H1 (cell line): Measurements from ENCODE around the gene TAF3. TPM values are rescaled to one million over a fixed set of nuclear protein-coding genes. Genes with fewer than 3 reads are reported as not detected.

Experiments
- CTCF ChIA-PET: fragments of 300-600 bp; sonication (Branson Sonifier 250); formaldehyde crosslinking; loops from one replicate; lab custom pipeline; 2021; ENCODE audit not compliant: partially characterized antibody; lab: Charles Lee
- POLR2A ChIA-PET: fragments of 300-600 bp; sonication (Branson Sonifier 250); formaldehyde crosslinking; loops from one replicate; lab custom pipeline; 2021; ENCODE audit warnings: inconsistent platforms; ENCODE audit not compliant: partially characterized antibody; lab: Charles Lee
- DNase-seq, 2 experiments: peaks; one replicate each; pipeline versions ENCODE4 v3.0.0 to v3.0.0-alpha.2; 2010 to 2022; ENCODE audit warnings: low spot score in 2 of 2, low read depth in 1 of 2, mixed read lengths in 1 of 2
- FAIRE-seq: peaks from 2 replicates; lab custom pipeline; 2011; peaks lifted over from hg19 to GRCh38; lab: Jason Lieb, UNC
- H2AFZ ChIP-seq: 2 replicates; pipeline ENCODE4 v1.8.1; 2012; ENCODE audit warnings: low read length, inconsistent platforms
- H2AK5ac ChIP-seq: 2 replicates; pipeline ENCODE4 v1.6.1; 2013; ENCODE audit warnings: low read depth, low read length
- H2BK120ac ChIP-seq: replicated peaks from 2 replicates; pipeline ENCODE3; 2013; ENCODE audit warnings: low read depth, low read length, inconsistent platforms
- H2BK12ac ChIP-seq: 2 replicates; pipeline ENCODE4 v1.6.1; 2013; ENCODE audit warnings: low read depth, low read length
- H2BK15ac ChIP-seq: 2 replicates; pipeline ENCODE4 v1.6.1; 2013; ENCODE audit warnings: low read length
- H2BK20ac ChIP-seq: 2 replicates; pipeline ENCODE4 v1.6.1; 2013; ENCODE audit warnings: low read length
- H2BK5ac ChIP-seq: 2 replicates; pipeline ENCODE4 v1.6.1; 2013; ENCODE audit warnings: low read depth, low read length
- H3K14ac ChIP-seq: 2 replicates; pipeline ENCODE4 v1.6.1; 2013; ENCODE audit warnings: inconsistent platforms; ENCODE audit not compliant: insufficient read length
- H3K18ac ChIP-seq: 2 replicates; pipeline ENCODE4 v1.6.1; 2013; ENCODE audit warnings: low read length; ENCODE audit errors: extremely low read depth
- H3K23ac ChIP-seq: 2 replicates; pipeline ENCODE4 v1.6.1; 2013; ENCODE audit warnings: inconsistent platforms; ENCODE audit not compliant: insufficient read length
- H3K23me2 ChIP-seq: 2 replicates; pipeline ENCODE4 v1.6.1; 2013; ENCODE audit warnings: low read depth, low read length
- H3K27ac ChIP-seq: 2 replicates; pipeline ENCODE4 v1.6.1; 2011; ENCODE audit warnings: low read depth, low read length, inconsistent platforms
- H3K27me3 ChIP-seq, 4 experiments: replicated peaks in 1 of 4; 1 replicate in 1 of 4; 2 replicates in 3 of 4; pipeline versions ENCODE4 v1.6.1 to v1.8.1; 2011 to 2013; ENCODE audit warnings: low read length in 3 of 4, mild to moderate bottlenecking in 3 of 4, inconsistent platforms in 2 of 4, mixed read lengths in 2 of 4, moderate library complexity in 1 of 4; ENCODE audit not compliant: control insufficient read depth in 3 of 4, insufficient read depth in 3 of 4; ENCODE audit errors: extremely low read depth in 1 of 4
- H3K36me3 ChIP-seq, 4 experiments: 2 replicates each; pipeline versions ENCODE4 v1.6.1 to v1.8.1; 2011 to 2013; ENCODE audit warnings: mild to moderate bottlenecking in 4 of 4, low read length in 3 of 4, moderate library complexity in 2 of 4, control low read depth in 1 of 4, inconsistent platforms in 1 of 4; ENCODE audit not compliant: insufficient read depth in 4 of 4, control insufficient read depth in 2 of 4
- H3K4ac ChIP-seq: replicated peaks from 2 replicates; pipeline ENCODE3; 2013; ENCODE audit warnings: low read length, low read depth, mixed read lengths, inconsistent platforms; ENCODE audit not compliant: insufficient read length
- H3K4me1 ChIP-seq, 4 experiments: replicated peaks in 1 of 4; 1 replicate in 1 of 4; 2 replicates in 3 of 4; pipeline versions ENCODE4 v1.6.1 to v1.8.1; 2011 to 2013; ENCODE audit warnings: low read length in 3 of 4, inconsistent platforms in 2 of 4, mixed read lengths in 1 of 4; ENCODE audit not compliant: insufficient read depth in 4 of 4, control insufficient read depth in 3 of 4
- H3K4me2 ChIP-seq, 2 experiments: 2 replicates each; pipeline versions ENCODE4 v1.6.1 to v1.8.1; 2011 to 2013; ENCODE audit warnings: low read depth in 2 of 2, low read length in 2 of 2, control low read depth in 1 of 2, inconsistent platforms in 1 of 2, mild to moderate bottlenecking in 1 of 2; ENCODE audit not compliant: insufficient read depth in 1 of 2
- H3K4me3 ChIP-seq, 4 experiments: fragments of 200-600, 300-600 bp in 1 of 4; sonication (generic), shearing (Covaris generic), sonication (Bioruptor Twin) in 1 of 4; 2 replicates each; pipeline versions ENCODE4 v1.5.1 to v1.8.1; 2011 to 2016; ENCODE audit warnings: low read length in 4 of 4, low read depth in 3 of 4, control low read depth in 2 of 4, inconsistent platforms in 2 of 4, mild to moderate bottlenecking in 2 of 4, mixed read lengths in 1 of 4, moderate library complexity in 1 of 4; ENCODE audit not compliant: insufficient read depth in 2 of 4; ENCODE audit errors: extremely low read depth in 1 of 4
- H3K56ac ChIP-seq: replicated peaks from 2 replicates; pipeline ENCODE3; 2013; ENCODE audit warnings: low read depth, mild to moderate bottlenecking, mixed read lengths, low read length, inconsistent platforms; ENCODE audit not compliant: insufficient read length
- H3K79me1 ChIP-seq: 2 replicates; pipeline ENCODE4 v1.6.1; 2013; ENCODE audit warnings: low read depth, low read length, control low read depth
- H3K79me2 ChIP-seq, 2 experiments: 2 replicates each; pipeline versions ENCODE4 v1.6.1 to v1.8.1; 2012 to 2013; ENCODE audit warnings: low read length in 2 of 2, mild to moderate bottlenecking in 2 of 2, inconsistent platforms in 1 of 2; ENCODE audit not compliant: insufficient read depth in 2 of 2, control insufficient read depth in 1 of 2
- H3K9ac ChIP-seq, 4 experiments: replicated peaks in 1 of 4; 1 replicate in 1 of 4; 2 replicates in 3 of 4; pipeline versions ENCODE4 v1.6.1 to v1.8.1; 2011 to 2013; ENCODE audit warnings: low read depth in 3 of 4, low read length in 3 of 4, control low read depth in 2 of 4, mild to moderate bottlenecking in 2 of 4, moderate library complexity in 2 of 4, inconsistent platforms in 1 of 4; ENCODE audit errors: extremely low read depth in 1 of 4
- H3K9me3 ChIP-seq, 2 experiments: 2 replicates each; pipeline versions ENCODE4 v1.6.1 to v1.8.1; 2012 to 2013; ENCODE audit warnings: mild to moderate bottlenecking in 2 of 2, moderate library complexity in 2 of 2, control low read depth in 1 of 2, inconsistent platforms in 1 of 2, low read depth in 1 of 2, low read length in 1 of 2, mixed read lengths in 1 of 2; ENCODE audit not compliant: insufficient read depth in 2 of 2
- H4K20me1 ChIP-seq, 2 experiments: replicated peaks in 1 of 2; 2 replicates each; pipeline versions ENCODE3 to v1.8.1; 2011 to 2013; ENCODE audit warnings: inconsistent platforms in 2 of 2, low read length in 2 of 2, mild to moderate bottlenecking in 1 of 2; ENCODE audit not compliant: insufficient read depth in 2 of 2, control insufficient read depth in 1 of 2
- H4K5ac ChIP-seq: 2 replicates; pipeline ENCODE4 v1.6.1; 2013; ENCODE audit warnings: low read length, low read depth, mixed read lengths, inconsistent platforms; ENCODE audit not compliant: insufficient read length
- H4K8ac ChIP-seq: 2 replicates; pipeline ENCODE4 v1.8.0; 2013; ENCODE audit warnings: mild to moderate bottlenecking, moderate library complexity, low read length, inconsistent platforms; ENCODE audit not compliant: insufficient read depth; ENCODE audit errors: extremely low read depth
- H4K91ac ChIP-seq: replicated peaks from 2 replicates; pipeline ENCODE3; 2013; ENCODE audit warnings: low read length, mixed read lengths, inconsistent platforms; ENCODE audit not compliant: insufficient read length
- ZNF274 ChIP-seq: IDR thresholded peaks from 2 replicates; pipeline ENCODE4 v1.7.0; 2012; ENCODE audit warnings: low read length, borderline replicate concordance; ENCODE audit errors: extremely low read depth
- WGBS, 2 experiments: shearing (Covaris generic) in 1 of 2; methylation state at CpG; one replicate each; pipeline versions ENCODE4 v1.1.6 to v1.1.7; 2013 to 2015; ENCODE audit warnings: low lambda C conversion rate in 2 of 2, mixed read lengths in 2 of 2, inconsistent platforms in 1 of 2, low coverage in 1 of 2, missing lambda C conversion rate in 1 of 2; ENCODE audit not compliant: insufficient replicate concordance in 2 of 2, insufficient coverage in 1 of 2, insufficient read length in 1 of 2; ENCODE audit errors: extremely low coverage in 1 of 2, missing lambda C conversion rate in 1 of 2; 5-methylcytosine and 5-hydroxymethylcytosine counted together
- polyA plus RNA-seq, 7 experiments: library from polyadenylated mRNA; depleted of rRNA in 3 of 7; stranded (reverse) in 5 of 7; unstranded in 2 of 7; fragments of >200 nt in 5 of 7; fragments of 200-250 nt in 2 of 7; gene quantifications; 1 replicate in 5 of 7; 2 replicates in 1 of 7; 4 replicates in 1 of 7; pipeline versions ENCODE4 v1.2.1 to v1.2.3, GENCODE V29; 2011 to 2013; ENCODE audit warnings: missing spikeins in 2 of 7, mixed read lengths in 2 of 7
- total RNA-seq: library from RNA; stranded (reverse); fragmentation: NEBNext Ultra II Directional; extraction: Animal tissue kit (Norgen Biotek cat#: 25700); gene quantifications from 2 replicates; pipeline ENCODE4 v1.2.1, GENCODE V29; 2021

The TAF3 gene
- total and polyA plus RNA-seq, 2 of the 8 experiments (the other 6 are each of a cell fraction or from before 2014, with no cell fraction given), result 1.5 to 11.2 TPM

- Histone ChIP-seq H3K36me3 (peaks cover 4 to 43% (median 21%) of the 10 kb centered on the region in 4 experiments), H2BK5ac (no peak overlapping the region), H3K9ac (no peak overlapping the region), H3K27me3 (no peaks in the 10 kb centered on the region), H4K8ac (no peak overlapping the region), H3K27ac (no peak overlapping the region), H4K5ac (no peak overlapping the region), H3K14ac (no peak overlapping the region), H3K9me3 (no peaks in the 10 kb centered on the region), H3K79me1 (no peaks in the 10 kb centered on the region), H3K56ac (no peak overlapping the region), H2AK5ac (no peak overlapping the region), H3K79me2 (no peaks in the 10 kb centered on the region), H3K4me3 (no peak overlapping the region), H3K4me2 (no peak overlapping the region), H2BK120ac (no peak overlapping the region), H3K4me1 (no peaks in the 10 kb centered on the region), H4K20me1 (peaks cover 0 to 2% of the 10 kb centered on the region in 2 experiments), H2BK15ac (no peak overlapping the region), H3K4ac (no peak overlapping the region), H4K91ac (no peak overlapping the region), H3K23ac (no peak overlapping the region), H3K18ac (no peak overlapping the region), H2AFZ (no peak overlapping the region), H3K23me2 (no peaks in the 10 kb centered on the region), H2BK20ac (no peak overlapping the region), H2BK12ac (no peak overlapping the region)
- DNase-seq, result no peak
- ChIA-PET POLR2A (no interaction called here), CTCF (no interaction called here)
- TF ChIP-seq ZNF274, result no peak
- FAIRE-seq, result no peak
- 81% methylated on average over 10 of the region's 10 CpGs; no CpG with 5 or more reads in 1 of the 2 experiments for WGBS, 2 experiments
These were observed 44.2 kb upstream of the TAF3 start for GRCh38 chr10:7773845-7774801.
